T-helper 1 cell treated with Interleukin-12 subunit alpha and Interleukin-12 subunit beta and Interleukin-4 antibody, amounts not matched to agents 30 ng/mL and 1 ng/mL, for 36 hours (primary cell): ENCODE data around the gene VRTN. TPM values are rescaled to one million over a fixed set of nuclear protein-coding genes. Genes with fewer than 3 reads are reported as not detected.
"Not testable (repeated sequence)": the region's sequence is repeated elsewhere in the genome, so short reads cannot be mapped to it uniquely, and the experiment has no call there.

Source experiments
- intact Hi-C: fragments of 100-400 bp; cut with micrococcal nuclease; formaldehyde crosslinking; loops from one replicate; pipeline ENCODE4 v1.15.1; 2024
- total RNA-seq: library from RNA; stranded (reverse); gene quantifications from 2 replicates; pipeline ENCODE4 v1.2.3, GENCODE V29; 2022

VRTN gene
- not detected in 2 replicates for total RNA-seq

GRCh38 chr14:74348241-74348734 lies at the start of gene VRTN:
Gene VRTN, plus strand, starts transcription at chr14:74348471. Its CDS starts 8,313 bp downstream, at chr14:74356784.
- intact Hi-C loops: no loop called here

- intact Hi-C loops: no loop called here
These were observed 49.2 kb upstream of the VRTN start for GRCh38 chr14:74299061-74299545.

GRCh38 chr14:74301594-74302151 lies 46.6 kb upstream of the VRTN start:
- intact Hi-C loops: loop anchor here (1.0 to 2.0 kb wide), 4 partner anchors 45 to 581 kb away; partner anchors contain the start of genes ALDH6A1, LIN52 and YLPM1

GRCh38 chr14:74302152-74302628 lies 46.1 kb upstream of the VRTN start:
- intact Hi-C loops: loop anchor here (1.0 to 2.0 kb wide), 4 partner anchors 45 to 581 kb away; partner anchors contain the start of genes ALDH6A1, LIN52 and YLPM1

GRCh38 chr14:74302634-74303569 lies 45.4 kb upstream of the VRTN start, which contains the start of gene ABCD4:
Gene ABCD4, minus strand, starts transcription at chr14:74302934. Its CDS starts 22 bp downstream, at chr14:74302912.
- intact Hi-C loops: loop anchor here (1.0 to 2.0 kb wide), 6 partner anchors 46 to 580 kb away; partner anchors contain the start of genes ALDH6A1, AREL1, FCF1 and ISCA2

GRCh38 chr14:74308695-74309094 lies 39.6 kb upstream of the VRTN start:
- intact Hi-C loops: no loop called here

- intact Hi-C loops: no loop called here
These were observed 38.9 kb upstream of the VRTN start for GRCh38 chr14:74309125-74310022.

GRCh38 chr14:74312161-74312560 lies 36.1 kb upstream of the VRTN start:
- intact Hi-C loops: no loop called here

- intact Hi-C loops: no loop called here
These were observed 34.7 kb upstream of the VRTN start for GRCh38 chr14:74313601-74314000.

- intact Hi-C loops: no loop called here
These were observed 33.7 kb upstream of the VRTN start for GRCh38 chr14:74314576-74314975.

- intact Hi-C loops: no loop called here
These were observed 23.3 kb upstream of the VRTN start for GRCh38 chr14:74324931-74325361.

GRCh38 chr14:74325446-74325845 lies 22.8 kb upstream of the VRTN start:
- intact Hi-C loops: no loop called here

GRCh38 chr14:74326369-74327152 lies 21.7 kb upstream of the VRTN start:
- intact Hi-C loops: no loop called here

- intact Hi-C loops: not testable (repeated sequence)
These were observed 18.2 kb upstream of the VRTN start for GRCh38 chr14:74329950-74330552.

GRCh38 chr14:74333909-74334308 lies 14.4 kb upstream of the VRTN start:
- intact Hi-C loops: no loop called here

- intact Hi-C loops: no loop called here
These were observed 1.9 kb upstream of the VRTN start for GRCh38 chr14:74346341-74346740.

GRCh38 chr14:74347097-74347794 lies 1.0 kb upstream of the VRTN start:
- intact Hi-C loops: no loop called here

- intact Hi-C loops: no loop called here
These were observed 523 bp upstream of the VRTN start for GRCh38 chr14:74347795-74348100.
